Left lung (tissue), 10 donors: ENCODE results near the gene GRK1. TPM values are rescaled to one million over a fixed set of nuclear protein-coding genes. Genes with fewer than 3 reads are reported as not detected.

Experiments used
- ATAC-seq: fragments of 200-7000 bp; cut with Tn5 transposase; one replicate; pipeline ENCODE4 v1.9.1; 2020; ENCODE audit warnings: moderate library complexity
- DNase-seq, 4 donors: peaks; one replicate each; pipeline ENCODE4 v3.0.0-alpha.2; 2013 to 2020
- H3K27ac ChIP-seq, 2 donors: fragments of 200-600 bp; sonication (generic) in 1 of 2; one replicate each; pipeline versions ENCODE4 v1.5.0 to v1.8.0; 2020 to 2021
- H3K27me3 ChIP-seq, 2 donors: fragments of 200-600 bp; sonication (generic) in 1 of 2; one replicate each; pipeline versions ENCODE4 v1.5.0 to v1.8.0; 2020 to 2021
- H3K36me3 ChIP-seq, 2 donors: fragments of 200-600 bp; sonication (generic) in 1 of 2; one replicate each; pipeline versions ENCODE4 v1.5.0 to v1.8.0; 2020 to 2021
- H3K4me1 ChIP-seq, 2 donors: fragments of 200-600 bp; one replicate each; pipeline ENCODE4 v1.8.0; 2021
- H3K4me3 ChIP-seq, 2 donors: fragments of 200-600 bp; sonication (generic) in 1 of 2; one replicate each; pipeline versions ENCODE4 v1.5.0 to v1.8.0; 2020 to 2021; ENCODE audit warnings: mild to moderate bottlenecking in 1 of 2
- H3K9me3 ChIP-seq, 2 donors: fragments of 200-600 bp; sonication (generic) in 1 of 2; one replicate each; pipeline versions ENCODE4 v1.5.0 to v1.8.0; 2020 to 2021
- CTCF ChIP-seq, 2 donors: fragments of 200-600 bp; sonication (generic) in 1 of 2; IDR thresholded peaks; one replicate each; pipeline versions ENCODE4 v1.5.0 to v1.8.0; 2021; ENCODE audit warnings: antibody characterized with exemption in 2 of 2
- intact Hi-C, 2 donors: fragments of 100-400 bp; cut with DNase I; formaldehyde crosslinking; loops; one replicate each; pipeline versions ENCODE4 v1.11.2 to v1.14.2; 2022
- polyA plus RNA-seq, 6 donors: library from polyadenylated mRNA; unstranded; fragments of 120-200 nt; gene quantifications; one replicate each; pipeline ENCODE4 v1.2.1, GENCODE V29; 2013; ENCODE audit not compliant: insufficient read length in 6 of 6
- total RNA-seq, 2 donors: library from RNA; stranded (reverse); fragmentation: NEBNext Ultra II Directional; extraction: Animal tissue kit (Norgen Biotek cat#: 25700); gene quantifications; one replicate each; pipeline ENCODE4 v1.2.1, GENCODE V29; 2021
- donor health status: DM: no; HTN: yes; CAD: no.
- donor health status: DM: no; HTN: no; CAD: no.

The GRK1 gene
- total and polyA plus RNA-seq, 8 donors, result 0.21 to 3.1 (median 1.2) TPM; not detected in 1

DNA sequence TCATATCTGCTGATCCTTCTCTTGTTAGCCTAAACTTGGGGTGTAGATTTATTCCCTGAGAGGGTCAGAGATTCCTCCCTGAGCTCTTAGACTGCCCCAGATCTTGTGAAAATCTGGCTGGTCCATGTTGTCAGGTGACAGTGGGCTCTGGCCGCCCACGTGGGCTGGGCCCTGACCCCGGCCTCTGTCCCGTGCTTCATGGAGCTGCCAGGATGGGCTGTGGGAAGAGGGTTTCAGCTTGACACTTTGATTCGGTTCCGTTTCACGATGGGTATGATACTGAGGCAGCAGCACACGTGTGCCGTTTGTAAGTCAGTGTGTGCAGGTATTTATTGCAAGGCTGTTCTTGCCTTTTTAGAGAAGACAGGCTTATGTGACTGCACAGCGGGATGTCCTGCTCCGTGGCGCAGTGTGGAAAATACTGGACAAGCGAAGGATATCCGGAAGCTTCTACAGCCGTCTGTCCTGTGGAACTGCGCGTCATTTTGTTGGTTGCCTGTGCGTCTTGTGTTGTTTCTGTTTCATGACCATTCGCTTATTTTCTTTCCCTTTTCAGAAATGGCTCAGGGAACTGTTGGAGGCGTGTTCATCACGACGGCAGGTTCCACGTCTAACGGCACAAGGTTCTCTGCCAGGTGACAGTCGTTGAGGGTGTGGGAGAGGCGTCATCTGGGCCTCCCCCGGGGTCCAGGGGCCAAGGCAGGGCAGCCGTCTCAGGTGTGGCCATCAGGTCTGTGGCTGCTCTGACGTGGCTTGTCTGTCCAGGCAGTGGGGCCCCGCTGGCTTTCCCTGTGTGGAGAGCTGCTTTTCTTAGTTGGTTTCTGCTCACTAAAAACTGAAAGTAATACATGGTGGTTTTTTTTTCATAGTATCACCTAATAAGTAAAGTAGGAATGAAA is 29.5 kb upstream of the GRK1 start:
- no peak overlapping the region for H3K4me3 ChIP-seq
- intact Hi-C loops, result no loop called here
- peaks cover 0 to 96% of the 10 kb centered on the region in 2 donors for H3K36me3 ChIP-seq
- no peak overlapping the region for H3K27ac ChIP-seq
- no peak for TF ChIP-seq CTCF (IDR thresholded peaks at IDR 0.05)
- no peaks in the 10 kb centered on the region for H3K27me3 ChIP-seq
- ATAC-seq, result no peak
- no peaks in the 10 kb centered on the region for H3K4me1 ChIP-seq
- DNase-seq, result peak in 1 of 4 donors; percentile 20
- no peaks in the 10 kb centered on the region for H3K9me3 ChIP-seq

DNA sequence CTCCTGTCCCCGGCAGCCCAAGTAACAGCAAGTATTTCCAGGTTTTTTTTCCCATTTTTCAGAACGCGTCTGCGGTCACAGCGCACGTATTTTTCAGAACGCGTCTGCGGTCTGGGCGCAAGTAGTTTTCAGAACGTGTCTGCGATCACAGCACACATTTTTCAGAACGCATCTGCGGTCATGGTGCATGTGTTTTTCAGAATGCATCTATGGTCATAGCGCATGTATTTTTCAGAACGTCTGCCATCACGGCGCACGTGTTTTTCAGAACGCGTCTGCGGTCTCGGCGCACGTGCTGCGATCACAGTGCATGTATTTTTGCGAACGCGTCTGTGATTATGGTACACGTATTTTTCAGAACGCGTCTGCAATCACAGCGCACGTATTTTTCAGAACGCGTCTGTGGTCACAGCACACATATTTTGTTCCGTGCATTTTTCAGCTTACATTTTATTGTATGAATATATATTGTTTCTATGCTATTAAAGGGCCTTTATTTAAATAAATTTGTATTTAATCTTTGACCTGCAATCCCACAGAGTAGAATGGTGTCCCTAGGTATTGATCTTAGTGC is 28.8 kb upstream of the GRK1 start:
- no peaks in the 10 kb centered on the region for H3K9me3 ChIP-seq
- no peak overlapping the region for H3K4me3 ChIP-seq
- peaks cover 0 to 88% of the 10 kb centered on the region in 2 donors for H3K36me3 ChIP-seq
- H3K4me1 ChIP-seq, result no peaks in the 10 kb centered on the region
- H3K27ac ChIP-seq, result no peak overlapping the region
- ATAC-seq, result no peak
- intact Hi-C loops, result no loop called here
- H3K27me3 ChIP-seq, result no peaks in the 10 kb centered on the region
- DNase-seq, result peak in 1 of 4 donors; percentile 11
- no peak for TF ChIP-seq CTCF (IDR thresholded peaks at IDR 0.05)

DNA sequence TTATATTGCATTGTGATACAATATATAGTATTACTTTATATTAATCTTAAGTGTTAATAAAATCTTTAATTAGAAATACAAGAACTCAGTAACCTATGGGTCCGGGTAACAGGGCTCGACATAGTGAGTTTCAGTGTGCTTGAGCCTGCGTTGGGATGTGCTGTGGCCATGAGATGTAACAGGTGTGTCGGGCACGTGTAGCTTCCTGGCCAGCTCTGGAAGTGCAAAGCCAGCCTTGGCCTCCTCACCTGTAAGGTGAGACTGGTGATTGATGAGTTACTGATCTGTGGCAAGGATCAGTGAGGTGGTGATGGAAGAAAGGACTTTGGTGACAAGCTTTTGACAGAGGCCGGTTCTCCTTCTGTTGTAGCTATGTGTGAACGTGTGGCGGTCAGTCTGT is 28.2 kb upstream of the GRK1 start:
- Histone ChIP-seq H3K4me3 (no peak overlapping the region), H3K9me3 (no peaks in the 10 kb centered on the region), H3K36me3 (peaks cover 0 to 83% of the 10 kb centered on the region in 2 donors), H3K27ac (no peak overlapping the region), H3K27me3 (no peaks in the 10 kb centered on the region), H3K4me1 (no peaks in the 10 kb centered on the region)
- TF ChIP-seq CTCF (IDR thresholded peaks at IDR 0.05), result no peak
- ATAC-seq, result no peak
- peak in 1 of 4 donors; percentile 6 for DNase-seq
- intact Hi-C loops, result no loop called here

DNA sequence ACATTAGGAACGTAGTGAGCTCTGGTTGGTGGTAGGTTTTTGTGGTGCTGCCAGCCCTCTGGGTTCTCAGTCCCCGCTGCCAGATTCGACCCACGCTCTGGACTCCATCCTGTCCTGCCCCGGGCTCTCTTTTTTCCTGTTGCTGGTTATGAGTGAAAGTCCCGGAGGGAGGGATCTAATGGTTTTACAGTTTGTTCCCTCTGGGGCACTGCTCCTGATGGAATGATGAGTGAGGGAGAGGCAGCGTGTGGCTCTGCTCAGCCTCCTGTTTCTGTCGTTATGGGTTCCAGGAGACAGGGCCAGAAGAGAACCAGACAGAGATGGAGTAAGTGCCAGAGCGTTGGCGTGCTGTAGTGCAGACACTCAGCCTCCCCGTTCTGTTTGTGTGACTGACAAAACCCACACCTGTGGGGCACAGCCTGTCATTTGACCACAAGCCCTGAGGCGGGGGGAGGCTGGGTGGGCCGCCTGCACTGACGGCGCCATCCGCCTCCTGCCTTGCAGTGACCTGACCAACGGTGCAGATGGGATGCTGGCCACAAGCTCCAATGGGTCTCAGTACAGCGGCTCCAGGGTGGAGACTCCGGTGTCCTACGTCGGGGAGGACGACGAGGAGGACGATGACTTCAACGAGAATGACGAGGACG is 27.3 kb upstream of the GRK1 start:
- Histone ChIP-seq H3K4me3 (no peak overlapping the region), H3K4me1 (no peaks in the 10 kb centered on the region), H3K27me3 (no peaks in the 10 kb centered on the region), H3K36me3 (peaks cover 0 to 73% of the 10 kb centered on the region in 2 donors), H3K9me3 (no peaks in the 10 kb centered on the region), H3K27ac (no peak overlapping the region)
- peak in 2 of 4 donors; percentile 24 to 74 for DNase-seq
- ATAC-seq, result no peak
- intact Hi-C loops, result no loop called here
- no peak for TF ChIP-seq CTCF (IDR thresholded peaks at IDR 0.05)

DNA sequence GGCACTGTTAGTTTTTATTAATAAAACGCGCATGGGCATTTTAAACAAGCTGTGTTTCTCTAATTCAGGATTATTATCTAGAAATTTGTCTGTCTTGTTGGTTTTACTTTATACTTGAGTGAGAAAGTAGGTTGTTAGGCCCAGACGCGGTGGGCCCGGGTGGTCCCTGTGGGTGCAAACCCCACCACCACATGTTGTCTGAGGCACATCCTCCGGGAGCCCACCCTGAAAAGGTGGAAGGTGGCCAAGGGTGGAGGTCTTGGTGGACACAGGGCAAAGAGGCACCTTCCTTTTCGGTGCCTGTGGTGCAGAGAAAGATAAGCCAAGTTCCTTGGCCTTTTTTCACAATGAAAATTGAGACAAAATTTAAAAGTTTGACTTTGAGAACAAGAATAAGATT is 25.6 kb upstream of the GRK1 start:
- H3K9me3 ChIP-seq, result no peaks in the 10 kb centered on the region
- no peaks in the 10 kb centered on the region for H3K27me3 ChIP-seq
- DNase-seq (peak in 1 of 4 donors; percentile 2), ATAC-seq (no peak)
- intact Hi-C loops, result no loop called here
- H3K4me3 ChIP-seq, result no peak overlapping the region
- H3K4me1 ChIP-seq, result peaks cover 0 to 5% of the 10 kb centered on the region in 2 donors
- peaks cover 0 to 56% of the 10 kb centered on the region in 2 donors for H3K36me3 ChIP-seq
- TF ChIP-seq CTCF (IDR thresholded peaks at IDR 0.05), result no peak
- H3K27ac ChIP-seq, result no peak overlapping the region
